GM23338 (cell line): ENCODE measurements around the gene ACOXL. TPM values are rescaled to one million over a fixed set of nuclear protein-coding genes. Genes with fewer than 3 reads are reported as not detected.

Experiments used
- ATAC-seq: fragments of 200-7000 bp; cut with Tn5 transposase; 3 replicates; pipeline ENCODE4 v1.9.1; 2020
- DNase-seq: peaks from one replicate; pipeline ENCODE4 v3.0.0-alpha.2; 2015; ENCODE audit warnings: low spot score
- H2AFZ ChIP-seq: fragments of 200-600 bp; sonication (generic); 2 replicates; pipeline ENCODE4 v1.8.0; 2016; ENCODE audit warnings: antibody characterized with exemption, mild to moderate bottlenecking, moderate library complexity
- H3F3A ChIP-seq: fragments of 200-600 bp; sonication (generic); replicated peaks from 2 replicates; pipeline ENCODE4 v1.8.0; 2017; ENCODE audit warnings: antibody characterized with exemption, mixed run types, low read depth
- H3K27ac ChIP-seq: fragments of 200-600 bp; sonication (generic); 2 replicates; pipeline ENCODE4 v1.6.1; 2016; ENCODE audit warnings: low read depth
- H3K27me3 ChIP-seq: fragments of 200-600 bp; sonication (generic); 2 replicates; pipeline ENCODE4 v1.8.0; 2016; ENCODE audit warnings: mild to moderate bottlenecking, mixed run types, moderate library complexity; ENCODE audit not compliant: insufficient read depth
- H3K36me3 ChIP-seq: fragments of 200-600 bp; sonication (generic); 2 replicates; pipeline ENCODE4 v1.8.0; 2016; ENCODE audit warnings: mild to moderate bottlenecking; ENCODE audit not compliant: insufficient read depth
- H3K4me1 ChIP-seq: fragments of 200-600 bp; sonication (generic); 2 replicates; pipeline ENCODE4 v1.8.0; 2016; ENCODE audit warnings: mild to moderate bottlenecking, moderate library complexity; ENCODE audit not compliant: insufficient read depth
- H3K4me2 ChIP-seq: fragments of 200-600 bp; sonication (generic); 2 replicates; pipeline ENCODE4 v1.7.1; 2017; ENCODE audit warnings: mixed run types
- H3K4me3 ChIP-seq: fragments of 200-600 bp; sonication (generic); 2 replicates; pipeline ENCODE4 v1.6.1; 2016; ENCODE audit warnings: mixed run types
- H3K79me2 ChIP-seq: fragments of 200-600 bp; sonication (generic); replicated peaks from 2 replicates; pipeline ENCODE4 v1.8.0; 2017; ENCODE audit warnings: mild to moderate bottlenecking; ENCODE audit not compliant: insufficient read depth
- H3K9me2 ChIP-seq: fragments of 200-600 bp; sonication (generic); 2 replicates; pipeline ENCODE4 v1.8.0; 2017; ENCODE audit not compliant: insufficient read depth
- H4K20me1 ChIP-seq: fragments of 200-600 bp; sonication (generic); replicated peaks from 2 replicates; pipeline ENCODE4 v1.8.0; 2017; ENCODE audit warnings: mild to moderate bottlenecking; ENCODE audit not compliant: insufficient read depth
- H3K27ac Mint-ChIP-seq: 2 replicates; pipeline ENCODE4 v1.8.0; 2020; ENCODE audit warnings: inconsistent platforms, mild to moderate bottlenecking, moderate library complexity, mixed read lengths
- H3K27me3 Mint-ChIP-seq: 3 replicates; pipeline ENCODE4 v1.8.0; 2022; ENCODE audit warnings: low read depth, mild to moderate bottlenecking, moderate library complexity, mixed read lengths, inconsistent platforms; ENCODE audit not compliant: insufficient read depth, poor library complexity
- H3K36me3 Mint-ChIP-seq: 3 replicates; pipeline ENCODE4 v1.8.0; 2021; ENCODE audit warnings: low read depth, mild to moderate bottlenecking, inconsistent platforms, moderate library complexity, mixed read lengths
- H3K4me1 Mint-ChIP-seq: 3 replicates; pipeline ENCODE4 v1.8.0; 2020; ENCODE audit warnings: mild to moderate bottlenecking, inconsistent platforms, mixed read lengths
- H3K4me3 Mint-ChIP-seq: 3 replicates; pipeline ENCODE4 v1.8.0; 2021; ENCODE audit warnings: moderate library complexity, mild to moderate bottlenecking, inconsistent platforms, mixed read lengths
- H3K9me3 Mint-ChIP-seq: 3 replicates; pipeline ENCODE4 v1.8.0; 2020; ENCODE audit warnings: moderate library complexity, mild to moderate bottlenecking, inconsistent platforms, mixed read lengths
- CREB1 ChIP-seq: fragments of 250-450 bp; sonication (Bioruptor Pico); IDR thresholded peaks from 2 replicates; pipeline ENCODE4 v1.5.0; 2020; ENCODE audit warnings: low read depth, mild to moderate bottlenecking, moderate library complexity
- EZH2 ChIP-seq: fragments of 200-600 bp; sonication (generic); IDR thresholded peaks from one replicate; pipeline ENCODE4 v1.8.0; 2017; ENCODE audit warnings: antibody characterized with exemption, mild to moderate bottlenecking, low read depth; ENCODE audit not compliant: unreplicated experiment
- EZH2phosphoT487 ChIP-seq: fragments of 200-600 bp; sonication (generic); IDR thresholded peaks from one replicate; pipeline ENCODE4 v1.8.1; 2018; ENCODE audit warnings: antibody characterized with exemption; ENCODE audit not compliant: unreplicated experiment
- JUNB ChIP-seq: IDR thresholded peaks from one replicate; pipeline ENCODE4 v1.6.1; 2016; ENCODE audit warnings: antibody characterized with exemption; ENCODE audit not compliant: unreplicated experiment
- NANOG ChIP-seq: IDR thresholded peaks from 2 replicates; pipeline ENCODE4 v1.6.1; 2016; ENCODE audit warnings: antibody characterized with exemption, borderline replicate concordance
- REST ChIP-seq: IDR thresholded peaks from one replicate; pipeline ENCODE4 v1.6.1; 2018; ENCODE audit warnings: antibody characterized with exemption; ENCODE audit not compliant: unreplicated experiment
- STAT1 ChIP-seq: IDR thresholded peaks from one replicate; pipeline ENCODE4 v1.6.1; 2016; ENCODE audit warnings: antibody characterized with exemption; ENCODE audit not compliant: unreplicated experiment
- ZNF114 ChIP-seq: fragments of 250-450 bp; sonication (Bioruptor Pico); IDR thresholded peaks from 2 replicates; pipeline ENCODE4 v1.5.0; 2020; ENCODE audit warnings: mild to moderate bottlenecking, moderate library complexity
- ZNF331 ChIP-seq: fragments of 250-450 bp; sonication (Bioruptor Pico); IDR thresholded peaks from 2 replicates; pipeline ENCODE4 v1.5.0; 2020; ENCODE audit warnings: low read depth, mild to moderate bottlenecking, moderate library complexity
- ZNF462 ChIP-seq: fragments of 250-450 bp; sonication (Bioruptor Pico); IDR thresholded peaks from 2 replicates; pipeline ENCODE4 v1.5.0; 2020; ENCODE audit warnings: mild to moderate bottlenecking, moderate library complexity
- polyA plus RNA-seq: library from polyadenylated mRNA; unstranded; fragments of >200 nt; fragmentation: Nextera tagmentation; extraction: Ambion mirVana; gene quantifications from 2 replicates; pipeline ENCODE4 v1.2.1, GENCODE V29; 2016
- total RNA-seq: library from RNA; depleted of rRNA; stranded (reverse); fragments of >200 nt; shearing (Covaris generic); gene quantifications from 2 replicates; pipeline ENCODE4 v1.2.3, GENCODE V29; 2014
- TF ChIP-seq, protein P1 (sequence below), 2 experiments: fragments of 200-600 bp in 1 of 2; sonication (generic) in 1 of 2; conservative IDR thresholded peaks; 2 replicates each; pipeline versions ENCODE4 v1.5.1 to v1.6.1; 2016 to 2017; ENCODE audit warnings: antibody characterized with exemption in 2 of 2, low read depth in 2 of 2, mild to moderate bottlenecking in 2 of 2, moderate library complexity in 1 of 2

The ACOXL gene
- total and polyA plus RNA-seq, 2 experiments from 2014 or later = 9.0 to 14.7 TPM

DNA sequence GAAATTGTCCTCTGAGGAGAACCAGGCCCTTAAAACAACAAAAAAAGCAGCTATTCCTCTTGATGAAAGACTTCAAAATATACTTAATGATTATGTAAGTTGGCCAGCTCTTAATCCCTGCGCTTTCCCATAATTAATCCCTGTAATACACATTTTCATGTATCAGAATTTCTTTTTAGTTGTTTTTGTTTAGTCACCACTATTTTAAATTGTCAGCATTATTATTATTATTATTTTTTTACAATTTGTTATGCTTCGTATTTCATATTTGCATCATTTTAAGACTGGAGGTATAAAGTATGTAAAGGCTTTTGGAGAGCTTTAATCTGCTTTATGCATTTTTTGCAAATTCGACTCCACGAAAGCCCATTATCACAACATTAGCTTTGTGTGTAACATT lies 152.9 kb downstream of the ACOXL start:
- Histone ChIP-seq H3K27me3 (no peaks in the 10 kb centered on the region), H3K27ac (no peak overlapping the region)
- H3K4me1 Mint-ChIP-seq = 0 out of 3 replicates have a peak, but pooled peaks cover 2% of the 10 kb centered on the region

More for the DNA sequence above, 152.9 kb downstream of the ACOXL start:
- Histone ChIP-seq H3K4me3 (no peak overlapping the region), H2AFZ (no peak overlapping the region), H4K20me1 (no peaks in the 10 kb centered on the region), H3F3A (no peaks in the 10 kb centered on the region), H3K4me1 (peaks cover 5% of the 10 kb centered on the region; the same call in 1 of the 2 replicates), H3K36me3 (no peaks in the 10 kb centered on the region), H3K79me2 (no peaks in the 10 kb centered on the region), H3K9me2 (no peaks in the 10 kb centered on the region), H3K4me2 (no peak overlapping the region)
- DNase-seq (no peak), ATAC-seq (no peak)
- Mint-ChIP-seq H3K27ac (no peak overlapping the region; the same call in 1 of the 2 replicates), H3K4me3 (no peak overlapping the region), H3K27me3 (peaks cover 4% of the 10 kb centered on the region), H3K9me3 (peaks cover 2% of the 10 kb centered on the region; the same call in 1 of the 3 replicates), H3K36me3 (peaks cover 4% of the 10 kb centered on the region; the same call in 2 of the 3 replicates)
- no peak for TF ChIP-seq ZNF114 (CRISPR knock-in tag)
- TF ChIP-seq JUNB = no peak
- TF ChIP-seq REST = no peak
- no peak for TF ChIP-seq CREB1 (CRISPR knock-in tag)
- no peak for TF ChIP-seq EZH2phosphoT487
- no peak for TF ChIP-seq EZH2
- TF ChIP-seq ZNF331 = no peak
- TF ChIP-seq STAT1 = no peak
- no peak for TF ChIP-seq ZNF462
- TF ChIP-seq NANOG = no peak
- TF ChIP-seq, protein P1, sequence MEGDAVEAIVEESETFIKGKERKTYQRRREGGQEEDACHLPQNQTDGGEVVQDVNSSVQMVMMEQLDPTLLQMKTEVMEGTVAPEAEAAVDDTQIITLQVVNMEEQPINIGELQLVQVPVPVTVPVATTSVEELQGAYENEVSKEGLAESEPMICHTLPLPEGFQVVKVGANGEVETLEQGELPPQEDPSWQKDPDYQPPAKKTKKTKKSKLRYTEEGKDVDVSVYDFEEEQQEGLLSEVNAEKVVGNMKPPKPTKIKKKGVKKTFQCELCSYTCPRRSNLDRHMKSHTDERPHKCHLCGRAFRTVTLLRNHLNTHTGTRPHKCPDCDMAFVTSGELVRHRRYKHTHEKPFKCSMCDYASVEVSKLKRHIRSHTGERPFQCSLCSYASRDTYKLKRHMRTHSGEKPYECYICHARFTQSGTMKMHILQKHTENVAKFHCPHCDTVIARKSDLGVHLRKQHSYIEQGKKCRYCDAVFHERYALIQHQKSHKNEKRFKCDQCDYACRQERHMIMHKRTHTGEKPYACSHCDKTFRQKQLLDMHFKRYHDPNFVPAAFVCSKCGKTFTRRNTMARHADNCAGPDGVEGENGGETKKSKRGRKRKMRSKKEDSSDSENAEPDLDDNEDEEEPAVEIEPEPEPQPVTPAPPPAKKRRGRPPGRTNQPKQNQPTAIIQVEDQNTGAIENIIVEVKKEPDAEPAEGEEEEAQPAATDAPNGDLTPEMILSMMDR (conservative IDR thresholded peaks at IDR 0.05; ENCODE audit: low read depth in 2 of 2) = no peak
